RWPE2 (cell line): Measurements from ENCODE around the gene OR6Q1.

ENCODE experiments used
- ATAC-seq: fragments of 200-7000 bp; cut with Tn5 transposase; 3 replicates; pipeline ENCODE4 v1.9.1; 2021; ENCODE audit warnings: low read depth
- DNase-seq: peaks from one replicate; pipeline ENCODE4 v3.0.0-alpha.2; 2020; ENCODE audit warnings: low spot score
- H3K27ac ChIP-seq: fragments of 450-650 bp; 2 replicates; pipeline ENCODE4 v1.5.1; 2017; ENCODE audit warnings: mild to moderate bottlenecking; ENCODE audit not compliant: poor library complexity, severe bottlenecking
- H3K27me3 ChIP-seq: fragments of 250-450 bp; sonication (Bioruptor Pico); 2 replicates; pipeline ENCODE4 v1.5.1; 2021; ENCODE audit warnings: mild to moderate bottlenecking, moderate library complexity; ENCODE audit not compliant: insufficient read depth, poor library complexity, severe bottlenecking
- H3K36me3 ChIP-seq: fragments of 250-450 bp; sonication (Bioruptor Pico); 2 replicates; pipeline ENCODE4 v1.5.1; 2020; ENCODE audit warnings: low read depth, mild to moderate bottlenecking, moderate library complexity
- H3K4me1 ChIP-seq: fragments of 250-450 bp; sonication (Bioruptor Pico); 2 replicates; pipeline ENCODE4 v1.5.1; 2021; ENCODE audit warnings: mild to moderate bottlenecking, moderate library complexity; ENCODE audit not compliant: insufficient read depth, poor library complexity, severe bottlenecking
- H3K4me3 ChIP-seq: fragments of 250-450 bp; sonication (Bioruptor Pico); 2 replicates; pipeline ENCODE4 v1.5.1; 2021; ENCODE audit warnings: mild to moderate bottlenecking, moderate library complexity; ENCODE audit not compliant: severe bottlenecking
- H3K9me3 ChIP-seq: fragments of 250-450 bp; sonication (Bioruptor Pico); 2 replicates; pipeline ENCODE4 v1.5.1; 2021; ENCODE audit warnings: mild to moderate bottlenecking, moderate library complexity; ENCODE audit not compliant: severe bottlenecking
- TF ChIP-seq, protein P1 (sequence below): fragments of 450-650 bp; IDR thresholded peaks from one replicate; pipeline ENCODE4 v1.5.1; 2017; ENCODE audit warnings: mild to moderate bottlenecking, moderate library complexity; ENCODE audit not compliant: poor library complexity, severe bottlenecking

OR6Q1 gene

DNA sequence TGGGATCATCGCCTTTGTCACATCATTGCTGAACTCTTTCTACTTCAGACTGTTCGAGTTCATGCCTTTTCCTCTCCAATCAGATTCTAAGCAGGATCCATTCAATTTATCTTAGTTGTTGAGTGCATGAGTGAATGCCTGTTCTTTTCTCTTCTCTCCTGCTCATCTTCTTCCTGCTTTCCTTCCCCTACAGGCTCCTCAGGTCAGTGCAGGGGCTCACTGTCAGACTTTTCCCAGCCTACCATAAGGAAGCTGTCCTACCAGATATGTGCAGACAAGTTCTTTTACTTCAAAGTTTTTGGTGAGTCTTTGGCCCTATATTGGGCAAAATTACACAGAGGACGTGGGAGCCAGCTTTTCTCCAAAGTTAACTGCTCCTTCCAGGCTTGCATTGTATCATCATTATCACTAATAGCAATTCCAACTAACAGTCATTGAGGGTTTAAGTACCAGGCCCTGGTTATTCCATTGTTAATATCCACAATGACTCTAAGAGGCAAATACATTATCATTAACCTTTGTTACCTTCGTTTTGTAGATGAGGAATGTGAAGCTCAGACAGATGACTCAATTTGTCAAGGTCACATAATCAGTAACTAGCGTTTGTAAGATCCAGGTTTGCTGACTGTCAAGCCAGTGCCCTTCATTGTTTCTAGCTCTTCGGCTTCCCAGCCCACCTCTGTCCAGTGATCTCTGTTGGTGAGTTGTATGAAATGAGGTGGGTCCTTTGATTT is 30.4 kb downstream of the OR6Q1 start:
- TF ChIP-seq, protein P1, sequence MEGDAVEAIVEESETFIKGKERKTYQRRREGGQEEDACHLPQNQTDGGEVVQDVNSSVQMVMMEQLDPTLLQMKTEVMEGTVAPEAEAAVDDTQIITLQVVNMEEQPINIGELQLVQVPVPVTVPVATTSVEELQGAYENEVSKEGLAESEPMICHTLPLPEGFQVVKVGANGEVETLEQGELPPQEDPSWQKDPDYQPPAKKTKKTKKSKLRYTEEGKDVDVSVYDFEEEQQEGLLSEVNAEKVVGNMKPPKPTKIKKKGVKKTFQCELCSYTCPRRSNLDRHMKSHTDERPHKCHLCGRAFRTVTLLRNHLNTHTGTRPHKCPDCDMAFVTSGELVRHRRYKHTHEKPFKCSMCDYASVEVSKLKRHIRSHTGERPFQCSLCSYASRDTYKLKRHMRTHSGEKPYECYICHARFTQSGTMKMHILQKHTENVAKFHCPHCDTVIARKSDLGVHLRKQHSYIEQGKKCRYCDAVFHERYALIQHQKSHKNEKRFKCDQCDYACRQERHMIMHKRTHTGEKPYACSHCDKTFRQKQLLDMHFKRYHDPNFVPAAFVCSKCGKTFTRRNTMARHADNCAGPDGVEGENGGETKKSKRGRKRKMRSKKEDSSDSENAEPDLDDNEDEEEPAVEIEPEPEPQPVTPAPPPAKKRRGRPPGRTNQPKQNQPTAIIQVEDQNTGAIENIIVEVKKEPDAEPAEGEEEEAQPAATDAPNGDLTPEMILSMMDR, result no peak
- DNase-seq (no peak), ATAC-seq (no peak)
- no peak overlapping the region for H3K4me3 ChIP-seq
- H3K27ac ChIP-seq, result peak overlapping the region; percentile 44
- no peaks in the 10 kb centered on the region for H3K36me3 ChIP-seq
- no peaks in the 10 kb centered on the region for H3K27me3 ChIP-seq
- H3K4me1 ChIP-seq, result peaks cover 3% of the 10 kb centered on the region
- no peaks in the 10 kb centered on the region for H3K9me3 ChIP-seq

DNA sequence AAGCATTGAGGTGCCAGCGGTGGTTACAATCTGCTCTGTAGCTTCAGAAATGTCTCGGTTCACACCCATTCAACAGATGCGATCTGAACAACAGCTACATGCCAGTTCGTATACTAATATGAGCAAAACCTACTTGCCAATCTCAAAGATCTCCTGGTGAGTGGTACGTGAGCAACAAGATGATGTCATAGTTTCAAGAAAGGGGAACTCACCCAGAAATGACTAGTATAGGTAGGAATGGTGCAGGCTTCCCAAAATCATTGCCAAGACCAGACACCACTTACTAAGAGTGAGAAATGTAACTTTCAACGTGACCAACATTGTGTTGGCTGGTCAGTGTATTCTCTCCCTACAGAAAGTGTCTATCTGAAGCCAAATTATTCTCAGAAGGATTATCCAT is 31.1 kb downstream of the OR6Q1 start:
- TF ChIP-seq, protein P1, result no peak
- peak; percentile 73 for ATAC-seq
- peaks cover 3% of the 10 kb centered on the region for H3K4me1 ChIP-seq
- H3K27me3 ChIP-seq, result no peaks in the 10 kb centered on the region
- DNase-seq, result no peak
- H3K4me3 ChIP-seq, result no peak overlapping the region
- no peaks in the 10 kb centered on the region for H3K9me3 ChIP-seq
- no peaks in the 10 kb centered on the region for H3K36me3 ChIP-seq
- H3K27ac ChIP-seq, result peak overlapping the region; percentile 44

GRCh38 chr11:58067685-58068084 is 36.9 kb downstream of the OR6Q1 start:
- TF ChIP-seq, protein P1, result no peak
- H3K9me3 ChIP-seq, result no peaks in the 10 kb centered on the region
- H3K4me1 ChIP-seq, result no peaks in the 10 kb centered on the region
- H3K4me3 ChIP-seq, result no peak overlapping the region
- no peak overlapping the region for H3K27ac ChIP-seq
- DNase-seq (no peak), ATAC-seq (no peak)
- H3K27me3 ChIP-seq, result no peaks in the 10 kb centered on the region
- no peaks in the 10 kb centered on the region for H3K36me3 ChIP-seq

DNA sequence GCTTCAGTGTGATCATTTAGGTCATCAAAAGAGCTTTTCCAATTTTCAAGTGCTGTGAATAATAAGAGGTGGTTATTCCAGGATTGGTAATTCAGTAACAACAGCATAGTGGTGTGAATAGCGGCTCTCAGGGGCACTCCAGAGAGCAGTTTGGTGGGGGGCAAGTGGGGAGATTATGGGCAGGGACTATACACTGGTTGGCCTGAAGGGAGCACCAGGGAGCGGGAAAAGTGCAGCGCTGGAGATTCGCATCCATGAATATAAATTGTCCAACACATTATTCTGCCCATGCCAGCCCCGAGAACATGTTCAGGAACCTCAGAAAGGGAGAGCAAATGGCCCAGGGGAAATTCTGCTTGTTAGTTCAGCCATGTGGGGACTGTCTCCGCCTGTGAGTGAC is 37.9 kb downstream of the OR6Q1 start:
- H3K27me3 ChIP-seq, result no peaks in the 10 kb centered on the region
- no peak for DNase-seq
- H3K4me3 ChIP-seq, result no peak overlapping the region
- TF ChIP-seq, protein P1, result no peak
- no peaks in the 10 kb centered on the region for H3K36me3 ChIP-seq
- no peak overlapping the region for H3K27ac ChIP-seq
- H3K9me3 ChIP-seq, result no peaks in the 10 kb centered on the region
- no peaks in the 10 kb centered on the region for H3K4me1 ChIP-seq
- no peak for ATAC-seq

DNA sequence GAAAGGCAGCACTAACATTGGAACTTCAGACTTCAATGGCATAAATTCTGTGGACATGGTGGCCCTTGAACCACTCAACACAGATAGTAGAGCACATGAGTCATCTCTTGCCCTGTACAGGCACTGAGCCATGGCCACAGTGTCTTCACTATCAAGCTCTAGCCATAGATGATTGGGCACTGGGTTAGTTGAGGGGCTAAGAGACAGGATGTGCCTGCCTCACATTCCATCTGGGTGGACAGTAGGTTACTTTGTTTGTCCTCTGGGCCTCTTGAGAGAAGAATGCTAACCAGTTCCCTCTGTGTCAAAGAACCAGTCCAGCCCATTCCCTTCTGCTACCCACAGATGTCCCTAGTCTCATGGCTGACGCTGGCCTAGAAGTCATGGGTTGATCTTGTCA is 39.8 kb downstream of the OR6Q1 start:
- ATAC-seq (no peak), DNase-seq (no peak)
- Histone ChIP-seq H3K4me3 (no peak overlapping the region), H3K27me3 (no peaks in the 10 kb centered on the region), H3K27ac (no peak overlapping the region), H3K4me1 (no peaks in the 10 kb centered on the region), H3K9me3 (no peaks in the 10 kb centered on the region), H3K36me3 (no peaks in the 10 kb centered on the region)
- TF ChIP-seq, protein P1, result no peak
